BLaER1 treated with 17β-estradiol and CSF1 and Interleukin-3, amounts not matched to agents 10 nM and 100 nM (cell line): ENCODE results near the gene MAPK8IP2.
A peak's percentile ranks its signal among the peaks of the same experiment; 100 is the strongest.
"Not testable (repeated sequence)": the region's sequence is repeated elsewhere in the genome, so short reads cannot be mapped to it uniquely, and the experiment has no call there.

Source experiments
- H3K27ac ChIP-seq, 11 experiments: shearing (Covaris generic); formaldehyde crosslinking; 2 replicates each; pipeline ENCODE4 v1.8.1; 2022
- H3K27me3 ChIP-seq, 11 experiments: shearing (Covaris generic); formaldehyde crosslinking; 2 replicates each; pipeline ENCODE4 v1.8.1; 2022
- H3K36me3 ChIP-seq, 11 experiments: shearing (Covaris generic); formaldehyde crosslinking; 2 replicates each; pipeline ENCODE4 v1.8.1; 2022
- H3K4me1 ChIP-seq, 10 experiments: shearing (Covaris generic); formaldehyde crosslinking; 2 replicates each; pipeline ENCODE4 v1.8.1; 2022
- H3K4me2 ChIP-seq, 11 experiments: shearing (Covaris generic); formaldehyde crosslinking; 2 replicates each; pipeline ENCODE4 v1.8.1; 2022
- H3K4me3 ChIP-seq, 10 experiments: shearing (Covaris generic); formaldehyde crosslinking; 2 replicates each; pipeline ENCODE4 v1.8.1; 2022
- H3K9ac ChIP-seq, 11 experiments: shearing (Covaris generic); formaldehyde crosslinking; 2 replicates each; pipeline ENCODE4 v1.8.1; 2022
- H3K9me3 ChIP-seq, 11 experiments: shearing (Covaris generic); formaldehyde crosslinking; replicated peaks in 1 of 11; 2 replicates each; pipeline ENCODE4 v1.8.1; 2022
- H4K20me1 ChIP-seq, 11 experiments: shearing (Covaris generic); formaldehyde crosslinking; 2 replicates each; pipeline ENCODE4 v1.8.1; 2022
- Cebpa-rat ChIP-seq, 11 experiments: shearing (Covaris generic); IDR thresholded peaks; 2 replicates each; pipeline ENCODE4 v1.8.1; 2022

Gene MAPK8IP2

GRCh38 chr22:50610581-50610980 lies 10.0 kb downstream of the MAPK8IP2 start:
- H3K9me3 ChIP-seq = no peaks in the 10 kb centered on the region
- no peak overlapping the region for H3K4me2 ChIP-seq
- TF ChIP-seq Cebpa-rat (IDR thresholded peaks at IDR 0.05) = no peak
- peaks cover 0 to 7% (median 2%) of the 10 kb centered on the region in 10 experiments; a peak in 6 of 20 replicates for H3K4me1 ChIP-seq
- no peak overlapping the region for H3K27ac ChIP-seq
- peaks cover 0 to 27% (median 0%) of the 10 kb centered on the region in 11 experiments; a peak in 6 of 22 replicates for H4K20me1 ChIP-seq
- H3K36me3 ChIP-seq = no peaks in the 10 kb centered on the region
- H3K4me3 ChIP-seq = no peak overlapping the region
- no peak overlapping the region for H3K9ac ChIP-seq
- H3K27me3 ChIP-seq = peaks cover 0 to 27% (median 13%) of the 10 kb centered on the region in 11 experiments; a peak in 13 of 22 replicates

- no peak overlapping the region for H3K27ac ChIP-seq
- H3K4me3 ChIP-seq = no peak overlapping the region
- no peak for TF ChIP-seq Cebpa-rat (IDR thresholded peaks at IDR 0.05)
- no peaks in the 10 kb centered on the region for H3K36me3 ChIP-seq
- H3K27me3 ChIP-seq = peaks cover 0 to 18% (median 8%) of the 10 kb centered on the region in 11 experiments; a peak in 8 of 22 replicates
- no peak overlapping the region for H3K9ac ChIP-seq
- H3K9me3 ChIP-seq = no peaks in the 10 kb centered on the region
- no peak overlapping the region for H3K4me2 ChIP-seq
- H4K20me1 ChIP-seq = peaks cover 0 to 18% (median 0%) of the 10 kb centered on the region in 11 experiments; a peak in 3 of 22 replicates
- H3K4me1 ChIP-seq = peaks cover 0 to 7% (median 0%) of the 10 kb centered on the region in 10 experiments; a peak in 1 of 20 replicates
These were observed 10.9 kb downstream of the MAPK8IP2 start for GRCh38 chr22:50611341-50612060.

GRCh38 chr22:50612168-50612527 lies 11.6 kb downstream of the MAPK8IP2 start:
- Histone ChIP-seq H3K4me2 (no peak overlapping the region), H3K27me3 (peaks cover 0 to 12% (median 7%) of the 10 kb centered on the region in 11 experiments; a peak in 8 of 22 replicates)

GRCh38 chr22:50612528-50613221 lies 12.1 kb downstream of the MAPK8IP2 start:
- Histone ChIP-seq H3K4me2 (no peak overlapping the region), H3K27me3 (peaks cover 0 to 6% (median 2%) of the 10 kb centered on the region in 11 experiments; a peak in 7 of 22 replicates), H3K27ac (no peak overlapping the region), H3K9ac (no peak overlapping the region), H3K9me3 (no peaks in the 10 kb centered on the region), H4K20me1 (peaks cover 0 to 14% (median 0%) of the 10 kb centered on the region in 11 experiments; a peak in 3 of 22 replicates), H3K36me3 (no peaks in the 10 kb centered on the region), H3K4me3 (no peak overlapping the region), H3K4me1 (peaks cover 0 to 7% (median 0%) of the 10 kb centered on the region in 10 experiments; a peak in 1 of 20 replicates)
- TF ChIP-seq Cebpa-rat (IDR thresholded peaks at IDR 0.05) = no peak

More at GRCh38 chr22:50612168-50612527, 11.6 kb downstream of the MAPK8IP2 start:
- H3K9ac ChIP-seq = no peak overlapping the region
- no peak overlapping the region for H3K27ac ChIP-seq
- no peak overlapping the region for H3K4me3 ChIP-seq
- H4K20me1 ChIP-seq = peaks cover 0 to 16% (median 0%) of the 10 kb centered on the region in 11 experiments; a peak in 3 of 22 replicates
- H3K9me3 ChIP-seq = no peaks in the 10 kb centered on the region
- peaks cover 0 to 7% (median 0%) of the 10 kb centered on the region in 10 experiments; a peak in 1 of 20 replicates for H3K4me1 ChIP-seq
- H3K36me3 ChIP-seq = no peaks in the 10 kb centered on the region
- TF ChIP-seq Cebpa-rat (IDR thresholded peaks at IDR 0.05) = no peak

DNA sequence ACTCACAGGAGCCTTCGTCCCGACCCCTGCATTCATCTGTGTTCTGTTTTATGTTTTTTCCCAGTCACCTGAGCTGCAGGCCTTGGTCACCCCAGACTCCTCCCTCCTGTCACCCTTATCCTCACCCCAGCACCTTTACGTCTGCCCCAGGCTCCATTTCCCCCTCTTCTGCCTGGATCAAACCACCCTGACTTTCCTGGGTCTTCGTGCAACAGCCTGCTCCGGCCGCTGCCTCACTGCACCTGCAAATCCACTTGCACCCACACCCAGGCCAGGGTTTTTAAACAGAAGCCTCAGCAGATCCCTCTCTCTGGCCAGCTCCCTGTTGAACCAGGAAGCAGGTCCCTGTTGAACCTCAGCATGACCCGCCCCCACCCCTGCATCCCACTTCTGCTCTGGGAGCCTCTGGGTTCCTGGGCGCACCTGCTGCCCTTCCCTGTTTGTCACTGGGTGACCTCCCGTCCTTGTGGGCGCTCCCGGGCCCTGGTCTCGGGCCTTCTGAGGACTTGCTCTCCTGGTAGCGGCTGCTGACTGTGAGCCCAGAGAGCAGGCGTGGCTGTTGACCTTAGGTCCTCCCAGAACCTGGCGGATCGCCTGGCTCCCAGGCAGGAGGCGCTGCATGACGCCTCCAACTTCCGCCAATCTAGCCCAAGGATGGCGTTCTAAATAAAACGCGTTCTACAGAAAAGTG lies 12.8 kb downstream of the MAPK8IP2 start:
- H3K4me3 ChIP-seq = no peak overlapping the region
- H3K36me3 ChIP-seq = no peaks in the 10 kb centered on the region
- H3K9ac ChIP-seq = no peak overlapping the region
- no peaks in the 10 kb centered on the region; a peak in 3 of 22 replicates for H3K27me3 ChIP-seq
- H3K4me1 ChIP-seq = peaks cover 0 to 7% (median 0%) of the 10 kb centered on the region in 10 experiments; a peak in 1 of 20 replicates
- no peak overlapping the region for H3K27ac ChIP-seq
- H3K9me3 ChIP-seq = no peaks in the 10 kb centered on the region
- H4K20me1 ChIP-seq = peaks cover 0 to 8% (median 0%) of the 10 kb centered on the region in 11 experiments; a peak in 2 of 22 replicates
- no peak overlapping the region for H3K4me2 ChIP-seq
- TF ChIP-seq Cebpa-rat (IDR thresholded peaks at IDR 0.05) = no peak

DNA sequence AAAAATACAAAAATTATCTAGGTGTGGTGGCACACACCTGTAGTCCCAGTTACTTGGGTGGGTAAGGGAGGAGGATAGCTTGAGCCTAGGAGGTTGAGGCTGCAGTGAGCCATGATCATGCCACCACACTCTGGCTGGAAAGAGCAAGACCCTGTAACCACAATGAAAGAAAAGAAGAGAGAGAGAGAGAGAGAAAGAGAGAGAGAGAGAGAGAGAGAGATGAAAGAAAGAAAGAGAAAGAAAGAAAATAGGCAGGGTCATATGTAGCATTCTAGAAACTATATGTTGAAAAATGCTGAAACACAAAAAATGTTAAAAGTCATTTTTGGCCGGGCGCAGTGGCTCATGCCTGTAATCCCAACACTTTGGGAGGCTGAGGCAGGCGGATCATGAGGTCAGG lies 13.7 kb downstream of the MAPK8IP2 start:
- H3K27ac ChIP-seq, H3K4me2 ChIP-seq, H3K4me1 ChIP-seq, H3K27me3 ChIP-seq, H3K9me3 ChIP-seq, H3K9ac ChIP-seq, H3K36me3 ChIP-seq, H4K20me1 ChIP-seq, H3K4me3 ChIP-seq: not testable (repeated sequence)

- peak in 2 of 11 experiments; percentile 40 to 66; a peak in 3 of 22 replicates for TF ChIP-seq Cebpa-rat (IDR thresholded peaks at IDR 0.05)
- Histone ChIP-seq H3K9ac (peak overlapping the region in 10 of 11 experiments; percentile 36 to 75 (median 56); a peak in 19 of 22 replicates), H3K4me1 (peaks cover 27 to 51% (median 39%) of the 10 kb centered on the region in 10 experiments)
These were observed 20.2 kb downstream of the MAPK8IP2 start for GRCh38 chr22:50620593-50621355.

GRCh38 chr22:50621356-50621880 lies 20.8 kb downstream of the MAPK8IP2 start:
- H3K9me3 ChIP-seq = no peaks in the 10 kb centered on the region
- peaks cover 30 to 57% (median 43%) of the 10 kb centered on the region in 10 experiments for H3K4me1 ChIP-seq
- H3K9ac ChIP-seq = peak overlapping the region; percentile 36 to 75 (median 56); a peak in 20 of 22 replicates
- H3K4me3 ChIP-seq = peak overlapping the region; percentile 49 to 69 (median 56)
- peak overlapping the region; percentile 88 to 100 (median 96) for H3K4me2 ChIP-seq
- no peak for TF ChIP-seq Cebpa-rat (IDR thresholded peaks at IDR 0.05)
- H3K27ac ChIP-seq = peak overlapping the region in 10 of 11 experiments; percentile 29 to 71 (median 48); a peak in 19 of 22 replicates
- H4K20me1 ChIP-seq = peaks cover 0 to 25% (median 0%) of the 10 kb centered on the region in 11 experiments; a peak in 6 of 22 replicates
- peaks cover 0 to 17% (median 8%) of the 10 kb centered on the region in 11 experiments; a peak in 11 of 22 replicates for H3K36me3 ChIP-seq
- H3K27me3 ChIP-seq = no peaks in the 10 kb centered on the region

More at GRCh38 chr22:50620593-50621355, 20.2 kb downstream of the MAPK8IP2 start:
- peaks cover 0 to 19% (median 0%) of the 10 kb centered on the region in 11 experiments; a peak in 3 of 22 replicates for H4K20me1 ChIP-seq
- H3K9me3 ChIP-seq = no peaks in the 10 kb centered on the region
- H3K27ac ChIP-seq = peak overlapping the region in 6 of 11 experiments; percentile 6 to 71 (median 60); a peak in 10 of 22 replicates
- peaks cover 0 to 11% (median 4%) of the 10 kb centered on the region in 11 experiments; a peak in 11 of 22 replicates for H3K36me3 ChIP-seq
- H3K4me3 ChIP-seq = peak overlapping the region; percentile 49 to 69 (median 56)
- H3K4me2 ChIP-seq = peak overlapping the region; percentile 88 to 100 (median 96)
- H3K27me3 ChIP-seq = no peaks in the 10 kb centered on the region
